Right ventricle myocardium superior (tissue), 1 donor: ENCODE results near the gene BDKRB2. TPM values are rescaled to one million over a fixed set of nuclear protein-coding genes. Genes with fewer than 3 reads are reported as not detected.

Experiments used
- ATAC-seq: fragments of 200-7000 bp; cut with Tn5 transposase; one replicate; pipeline ENCODE4 v1.9.1; 2020; ENCODE audit warnings: mild to moderate bottlenecking; ENCODE audit not compliant: poor library complexity
- DNase-seq: peaks from one replicate; pipeline ENCODE4 v3.0.0-alpha.2; 2020
- intact Hi-C: fragments of 100-400 bp; cut with DNase I; formaldehyde crosslinking; loops from one replicate; pipeline ENCODE4 v1.11.2; 2022
- total RNA-seq: library from RNA; stranded (reverse); fragmentation: NEBNext Ultra II Directional; extraction: Animal tissue kit (Norgen Biotek cat#: 25700); gene quantifications from one replicate; pipeline ENCODE4 v1.2.1, GENCODE V29; 2021
- donor health status: DM: no; HTN: yes; CAD: no; lungs with severe emphysema.

The BDKRB2 gene
- total RNA-seq, 1 donor from 2014 or later: 1.2 TPM

DNA sequence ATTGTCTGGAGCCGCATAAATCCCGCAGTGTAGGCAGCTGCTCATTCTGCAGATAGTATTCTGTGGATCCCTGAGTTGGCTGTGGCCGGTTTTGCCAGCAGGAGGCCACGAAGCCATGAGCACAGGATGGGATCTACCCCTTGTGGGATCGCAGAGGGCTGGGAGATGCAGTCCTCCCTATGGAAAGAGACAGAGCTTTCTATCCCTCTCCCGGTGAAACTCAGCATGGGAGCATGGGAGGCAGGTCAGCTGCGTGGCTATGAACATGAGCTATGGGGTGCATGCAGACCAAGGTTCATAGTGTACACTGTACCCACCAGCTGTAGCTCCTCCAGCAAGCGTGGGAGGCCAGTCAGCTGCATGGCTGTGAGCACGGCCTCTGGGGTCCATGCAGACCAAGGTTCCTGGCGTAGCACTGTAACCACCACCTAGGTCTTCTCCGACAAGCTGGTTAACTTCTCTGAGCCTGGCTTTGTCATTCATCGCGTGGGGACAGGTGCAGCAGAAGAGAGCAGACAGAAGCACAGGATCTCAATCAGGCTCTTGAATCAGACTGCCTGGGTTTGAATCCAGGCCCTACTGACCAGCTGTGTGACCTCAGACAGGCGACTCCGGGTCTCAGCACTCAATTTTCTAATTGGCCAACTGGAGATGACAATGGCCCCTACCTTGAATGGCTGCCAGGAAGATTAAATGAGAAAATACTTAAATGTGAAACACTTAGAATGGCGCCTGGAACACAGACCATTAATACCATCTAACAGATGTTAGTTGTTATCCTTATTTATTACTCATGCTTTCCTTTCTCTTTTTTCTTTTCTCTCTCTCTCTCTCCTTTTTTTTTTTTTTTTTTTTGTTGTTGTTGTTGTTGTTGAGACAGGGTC, 57.4 kb downstream of the BDKRB2 start:
- ATAC-seq (no peak), DNase-seq (no peak)
- intact Hi-C loops: no loop called here

DNA sequence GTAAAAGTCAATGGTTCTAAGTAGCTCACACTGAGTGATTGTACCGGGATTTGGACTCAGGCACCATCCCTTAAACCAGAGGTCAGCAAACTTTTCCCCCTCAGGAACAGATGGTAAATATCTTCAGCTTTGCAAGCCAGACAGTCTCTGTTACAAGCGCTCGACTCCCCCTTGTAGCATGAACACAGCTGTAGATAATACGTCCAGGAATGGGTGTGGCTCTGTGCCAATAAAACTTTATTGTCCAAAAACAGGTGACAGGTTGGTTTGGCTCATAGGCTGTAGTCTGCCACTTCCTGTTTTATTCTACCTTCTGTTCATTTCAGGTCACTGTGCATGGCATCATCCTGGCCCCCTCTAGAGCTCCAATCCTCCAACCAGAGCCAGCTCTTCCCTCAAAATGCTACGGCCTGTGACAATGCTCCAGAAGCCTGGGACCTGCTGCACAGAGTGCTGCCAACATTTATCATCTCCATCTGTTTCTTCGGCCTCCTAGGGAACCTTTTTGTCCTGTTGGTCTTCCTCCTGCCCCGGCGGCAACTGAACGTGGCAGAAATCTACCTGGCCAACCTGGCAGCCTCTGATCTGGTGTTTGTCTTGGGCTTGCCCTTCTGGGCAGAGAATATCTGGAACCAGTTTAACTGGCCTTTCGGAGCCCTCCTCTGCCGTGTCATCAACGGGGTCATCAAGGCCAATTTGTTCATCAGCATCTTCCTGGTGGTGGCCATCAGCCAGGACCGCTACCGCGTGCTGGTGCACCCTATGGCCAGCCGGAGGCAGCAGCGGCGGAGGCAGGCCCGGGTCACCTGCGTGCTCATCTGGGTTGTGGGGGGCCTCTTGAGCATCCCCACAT, 58.9 kb downstream of the BDKRB2 start:
- intact Hi-C loops: no loop called here
- ATAC-seq (no peak), DNase-seq (no peak)

DNA sequence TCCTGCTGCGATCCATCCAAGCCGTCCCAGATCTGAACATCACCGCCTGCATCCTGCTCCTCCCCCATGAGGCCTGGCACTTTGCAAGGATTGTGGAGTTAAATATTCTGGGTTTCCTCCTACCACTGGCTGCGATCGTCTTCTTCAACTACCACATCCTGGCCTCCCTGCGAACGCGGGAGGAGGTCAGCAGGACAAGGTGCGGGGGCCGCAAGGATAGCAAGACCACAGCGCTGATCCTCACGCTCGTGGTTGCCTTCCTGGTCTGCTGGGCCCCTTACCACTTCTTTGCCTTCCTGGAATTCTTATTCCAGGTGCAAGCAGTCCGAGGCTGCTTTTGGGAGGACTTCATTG, 59.5 kb downstream of the BDKRB2 start:
- no peak for DNase-seq
- intact Hi-C loops: no loop called here
- no peak for ATAC-seq

DNA sequence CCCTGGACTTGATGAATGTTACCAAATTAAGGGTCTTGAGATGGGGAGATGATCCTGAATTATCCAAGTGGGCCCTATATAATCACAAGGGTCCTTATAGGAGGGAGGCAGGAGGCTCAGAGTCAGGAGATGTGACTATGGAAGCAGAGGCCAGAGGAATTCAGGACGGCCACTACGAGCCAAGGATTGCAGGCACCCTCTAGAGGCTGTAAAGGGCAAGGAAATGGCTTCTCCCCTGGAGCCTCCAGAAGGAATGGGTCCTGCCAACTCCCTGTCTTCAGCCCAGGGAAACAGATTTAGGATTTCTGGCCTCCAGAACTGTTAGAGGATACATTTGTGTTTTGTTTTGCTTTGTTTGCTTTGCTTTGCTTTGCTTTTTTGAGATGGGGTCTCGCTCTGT, 60.2 kb downstream of the BDKRB2 start:
- intact Hi-C loops: no loop called here
- ATAC-seq: no peak

DNA sequence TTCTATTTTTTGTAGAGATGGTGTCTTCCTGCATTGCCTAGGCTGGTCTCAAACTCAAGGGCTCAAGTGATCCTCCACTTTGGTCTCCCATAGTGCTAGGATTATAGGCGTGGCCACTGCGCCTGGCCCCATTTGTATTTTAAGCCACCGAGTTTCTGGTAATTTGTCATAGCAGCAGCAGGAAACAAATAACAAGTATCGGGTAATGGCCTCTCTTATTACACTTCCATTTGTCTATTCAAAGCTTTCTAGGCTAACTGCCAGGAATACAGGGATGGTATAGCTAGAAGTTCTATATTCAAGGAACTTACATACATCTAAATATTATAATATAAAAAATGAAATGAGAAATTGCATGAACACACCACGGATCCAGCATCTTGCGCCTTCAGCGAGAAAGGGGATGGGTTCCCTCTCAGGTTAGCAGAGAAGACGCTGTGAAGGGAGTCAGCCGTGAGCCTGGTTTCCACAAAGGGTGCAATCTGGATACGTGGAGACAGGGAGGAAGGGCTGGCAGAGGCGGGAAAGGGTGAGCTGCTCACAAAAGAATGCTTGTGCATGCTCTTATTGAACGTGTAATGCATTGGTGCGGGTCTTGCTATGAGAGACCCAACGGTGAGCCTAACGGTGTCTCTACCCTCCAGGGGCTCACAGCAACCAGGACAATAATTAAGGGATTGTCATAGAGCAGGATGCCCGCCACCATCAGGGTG, 60.9 kb downstream of the BDKRB2 start:
- DNase-seq: no peak
- intact Hi-C loops: no loop called here

More for the DNA sequence above, 60.2 kb downstream of the BDKRB2 start:
- no peak for DNase-seq

DNA sequence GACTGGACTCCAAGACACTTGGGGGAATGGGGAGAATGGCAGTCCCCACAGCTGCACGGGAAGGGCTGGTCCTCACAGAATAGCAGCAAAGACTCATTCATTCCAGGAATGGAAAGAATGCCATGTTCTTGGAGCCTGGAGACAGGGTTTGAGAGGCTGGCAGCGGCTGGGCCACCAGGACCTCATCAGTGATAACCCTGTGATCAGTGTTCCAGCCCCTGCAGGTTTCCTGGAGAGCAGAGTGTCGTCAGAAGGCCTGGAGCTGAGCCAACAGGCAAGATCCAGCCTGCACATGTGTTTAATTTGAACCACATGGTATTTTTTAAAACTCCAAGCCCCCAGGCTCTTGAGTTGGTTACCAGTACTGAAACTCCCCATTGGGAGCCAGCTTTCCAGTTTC, 62.7 kb downstream of the BDKRB2 start:
- intact Hi-C loops: no loop called here
- ATAC-seq (no peak), DNase-seq (no peak)

More for the DNA sequence above, 60.9 kb downstream of the BDKRB2 start:
- no peak for ATAC-seq

DNA sequence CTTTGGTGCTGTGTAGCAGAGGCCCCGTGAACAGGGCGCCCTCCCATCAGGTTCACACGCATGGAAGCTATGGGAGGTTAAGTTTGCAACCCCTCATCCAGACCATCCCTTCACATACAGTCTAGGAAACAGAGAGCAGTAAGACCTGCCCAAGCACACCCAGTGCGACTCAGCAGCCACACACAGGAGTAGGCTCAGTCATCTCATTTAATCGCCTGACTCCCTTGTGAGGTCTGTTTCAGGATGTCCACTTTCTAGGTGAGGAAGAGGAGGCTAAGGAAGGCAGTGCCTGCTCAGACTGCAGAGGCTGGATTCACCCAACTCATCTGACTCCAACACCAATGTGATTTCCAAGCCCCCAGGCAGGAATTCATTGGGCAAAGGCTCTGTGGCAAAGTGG, 63.3 kb downstream of the BDKRB2 start:
- intact Hi-C loops: no loop called here
- ATAC-seq: no peak

DNA sequence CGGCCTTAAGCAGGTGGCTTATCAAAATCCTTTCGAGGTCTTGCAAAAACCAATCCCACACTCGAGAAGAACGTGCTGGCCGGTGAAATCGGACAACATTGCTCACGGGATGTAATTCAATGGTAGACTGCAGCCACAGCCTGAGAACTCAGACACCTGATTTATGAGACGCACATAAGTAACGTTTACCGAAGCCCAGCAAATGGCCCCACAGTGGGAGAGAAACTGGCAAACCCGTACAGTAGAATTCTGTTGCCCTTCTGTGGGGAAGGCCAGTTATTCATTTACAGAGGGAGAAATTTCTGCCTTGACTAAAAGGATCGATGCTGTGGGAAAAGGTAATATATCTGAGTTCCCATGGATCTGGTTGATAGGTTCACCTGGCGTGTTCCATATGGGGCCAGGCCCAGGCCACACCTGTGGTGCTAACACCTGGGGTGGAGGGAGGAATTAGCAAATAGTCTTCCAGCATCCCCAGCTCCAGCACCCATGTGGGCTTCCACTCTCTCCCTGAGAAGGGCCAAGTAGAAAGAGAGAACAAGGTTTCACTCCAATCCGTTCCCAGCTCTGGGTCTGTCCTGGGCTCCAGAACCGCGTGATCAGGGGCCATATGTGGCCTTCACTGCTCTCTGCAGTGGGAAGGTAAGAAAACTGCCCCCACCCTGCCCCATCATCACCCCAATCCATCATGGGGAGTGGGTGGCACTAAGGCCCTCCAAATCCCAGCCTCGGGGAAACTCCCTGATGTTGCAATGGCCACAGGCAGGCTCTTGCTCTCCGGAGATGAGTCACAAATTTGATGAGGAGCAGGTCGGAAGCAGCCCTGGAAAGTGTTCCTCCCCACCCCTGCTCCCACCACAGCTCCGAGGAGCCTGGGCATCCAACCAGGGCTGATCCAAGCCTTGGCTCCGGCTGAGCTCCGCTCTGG, 64.1 kb downstream of the BDKRB2 start:
- DNase-seq (peak; percentile 50), ATAC-seq (peak; percentile 64)
- intact Hi-C loops: no loop called here

More for the DNA sequence above, 63.3 kb downstream of the BDKRB2 start:
- DNase-seq: no peak

DNA sequence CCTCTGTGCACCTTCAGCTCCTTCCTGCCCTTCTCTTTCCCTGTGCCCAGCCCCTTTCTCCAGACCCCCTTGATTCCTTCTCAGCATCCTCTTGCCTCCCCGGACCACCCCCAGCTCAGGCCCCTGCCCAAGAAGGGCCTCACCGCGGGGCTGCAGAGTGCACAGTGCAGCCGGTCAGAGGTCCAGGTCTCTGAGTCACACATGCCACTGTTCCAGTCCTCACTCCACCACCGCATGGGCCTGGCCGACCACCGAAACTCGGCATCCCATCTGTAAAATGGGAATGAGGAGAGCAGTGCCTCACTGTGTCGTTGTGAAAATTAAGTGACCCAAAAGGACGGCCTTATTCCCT, 64.7 kb downstream of the BDKRB2 start:
- DNase-seq (no peak), ATAC-seq (peak; percentile 16)
- intact Hi-C loops: no loop called here

DNA sequence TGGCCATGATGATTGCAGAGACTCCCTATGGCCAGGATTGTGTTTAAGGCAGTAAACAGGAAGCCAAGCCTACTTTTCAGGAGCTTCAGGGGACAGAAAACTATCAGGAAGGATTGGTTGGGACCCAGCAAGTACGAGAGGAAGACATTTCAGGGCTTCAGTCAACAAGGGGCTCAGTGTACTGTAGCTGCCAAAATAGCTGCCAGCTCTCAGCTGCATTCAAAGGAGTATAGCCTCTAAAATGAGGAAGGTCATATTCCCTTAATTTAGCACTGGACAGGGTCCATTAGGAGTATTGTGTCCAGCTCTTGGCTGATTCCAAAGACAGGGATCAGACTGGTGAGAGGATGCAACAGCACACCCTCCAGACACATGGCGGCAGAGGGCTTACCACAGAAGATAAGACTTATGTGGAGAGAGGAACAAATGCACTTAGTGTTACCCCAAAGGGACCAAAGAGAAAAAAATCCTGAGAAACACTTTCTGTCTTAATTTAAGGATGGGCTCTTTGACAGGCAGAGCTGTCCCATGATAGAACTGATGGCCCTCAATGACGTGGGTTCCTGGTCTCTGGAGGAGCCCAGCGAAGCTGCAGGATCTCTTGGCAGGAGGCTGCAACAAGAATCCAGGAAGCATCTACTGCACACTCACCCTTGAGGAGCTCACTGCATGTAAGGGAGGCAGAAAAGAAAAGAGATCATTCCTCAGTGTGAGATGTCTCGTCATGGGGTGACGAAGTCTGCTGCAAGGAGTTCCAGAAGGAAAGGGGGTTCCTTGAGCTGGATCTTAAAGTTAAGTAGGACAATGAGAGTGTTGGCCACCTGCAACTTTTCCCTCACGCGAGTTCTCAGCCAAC, 66.2 kb downstream of the BDKRB2 start:
- ATAC-seq (no peak), DNase-seq (no peak)
- intact Hi-C loops: loop anchor here (10.0 kb wide), 2 partner anchors 266 to 706 kb away; no protein-coding TSS in a partner anchor

DNA sequence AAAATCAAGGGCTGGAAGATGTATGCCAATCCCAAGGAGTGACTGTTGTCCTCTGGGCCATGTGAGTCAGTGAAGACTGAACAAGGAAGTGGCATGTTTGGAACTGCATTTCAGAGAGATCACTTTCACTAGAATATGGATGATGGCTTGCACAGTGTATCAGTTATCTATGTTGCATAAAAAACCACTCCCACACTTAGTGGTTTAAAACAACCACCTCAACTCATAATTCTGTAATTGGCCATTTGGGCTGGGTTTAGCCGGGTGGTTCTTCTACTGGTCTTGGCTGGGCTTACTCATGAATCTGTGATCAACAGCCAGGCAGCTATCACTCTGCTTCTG, 66.8 kb downstream of the BDKRB2 start:
- ATAC-seq (no peak), DNase-seq (no peak)
- intact Hi-C loops: loop anchor here (10.0 kb wide), 2 partner anchors 267 to 707 kb away; no protein-coding TSS in a partner anchor

DNA sequence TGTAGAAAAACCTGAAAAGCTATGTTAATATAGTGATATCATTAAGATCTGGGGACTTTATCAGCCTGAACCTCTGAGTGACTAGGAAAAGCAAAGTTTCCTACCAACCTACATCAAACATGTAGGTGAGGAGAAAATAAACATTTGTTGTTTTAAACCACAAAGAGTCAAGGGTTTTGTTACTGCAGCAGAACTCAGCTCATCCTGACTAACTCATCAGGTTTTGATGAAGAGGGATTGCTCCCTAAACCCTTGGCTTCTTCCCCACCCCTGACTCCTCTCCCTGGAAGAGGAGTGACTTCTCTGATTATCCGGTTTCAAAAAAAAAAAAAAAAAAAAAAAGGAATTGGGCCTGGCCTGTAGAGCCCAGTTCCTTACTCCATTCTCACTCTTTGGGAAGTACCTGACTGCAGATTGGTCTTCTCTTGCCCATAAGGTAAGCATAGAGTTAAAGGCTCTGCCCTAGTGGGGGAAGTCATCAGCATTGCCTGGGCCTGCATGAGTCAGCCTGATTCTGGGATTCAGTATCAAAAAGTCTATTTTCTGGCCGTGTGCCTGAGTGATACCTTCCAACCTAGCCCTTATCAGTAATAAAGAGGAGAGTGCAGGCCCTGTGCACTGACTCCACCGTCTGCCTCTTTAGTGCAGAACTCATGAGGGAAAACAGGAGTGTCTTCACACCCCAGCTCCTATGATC, 68.3 kb downstream of the BDKRB2 start:
- ATAC-seq: no peak
- intact Hi-C loops: loop anchor here (10.0 kb wide), 2 partner anchors 268 to 708 kb away; no protein-coding TSS in a partner anchor
- no peak for DNase-seq

DNA sequence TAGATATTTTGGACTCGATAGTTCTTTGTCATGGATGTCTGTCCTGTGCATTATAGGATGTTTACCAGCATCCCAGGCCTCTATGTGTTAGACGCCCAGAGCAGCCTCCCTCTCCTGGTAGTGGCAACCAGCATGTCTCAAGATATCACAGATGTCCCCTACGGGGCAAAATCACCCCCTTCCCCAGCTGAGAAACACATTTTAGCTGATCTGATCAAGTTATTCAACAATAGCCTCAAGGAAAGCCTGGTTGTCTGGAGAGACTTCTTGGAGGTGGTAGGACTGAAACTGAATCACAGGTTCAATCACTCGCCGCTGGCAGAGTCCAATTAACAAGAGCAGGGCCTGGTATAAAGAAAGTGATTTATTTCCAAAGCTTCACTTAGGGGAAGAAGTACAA, 69.0 kb downstream of the BDKRB2 start:
- DNase-seq (no peak), ATAC-seq (no peak)
- intact Hi-C loops: loop anchor here (10.0 kb wide), 2 partner anchors 269 to 709 kb away; no protein-coding TSS in a partner anchor

DNA sequence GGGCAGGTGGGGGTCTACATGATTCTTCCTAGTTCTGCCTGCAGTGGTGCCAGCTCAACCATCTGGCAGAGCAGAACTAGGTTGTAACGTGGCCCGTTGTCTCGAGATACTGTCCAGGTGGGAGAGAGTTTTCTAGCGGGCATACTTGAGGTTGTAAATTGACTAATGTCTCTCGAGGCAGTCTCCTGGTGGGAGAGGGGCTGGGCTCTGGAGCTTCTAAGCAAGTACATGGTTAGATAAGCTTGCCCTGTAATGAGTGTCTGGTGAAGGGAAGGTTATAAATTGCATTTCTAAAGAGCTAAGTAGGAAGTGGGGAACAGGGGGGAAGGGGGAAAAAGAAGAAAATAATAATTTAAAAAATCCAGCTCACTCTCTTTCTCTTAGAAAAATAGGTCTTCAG, 69.5 kb downstream of the BDKRB2 start:
- DNase-seq (no peak), ATAC-seq (no peak)
- intact Hi-C loops: loop anchor here (10.0 kb wide), 2 partner anchors 269 to 709 kb away; no protein-coding TSS in a partner anchor

DNA sequence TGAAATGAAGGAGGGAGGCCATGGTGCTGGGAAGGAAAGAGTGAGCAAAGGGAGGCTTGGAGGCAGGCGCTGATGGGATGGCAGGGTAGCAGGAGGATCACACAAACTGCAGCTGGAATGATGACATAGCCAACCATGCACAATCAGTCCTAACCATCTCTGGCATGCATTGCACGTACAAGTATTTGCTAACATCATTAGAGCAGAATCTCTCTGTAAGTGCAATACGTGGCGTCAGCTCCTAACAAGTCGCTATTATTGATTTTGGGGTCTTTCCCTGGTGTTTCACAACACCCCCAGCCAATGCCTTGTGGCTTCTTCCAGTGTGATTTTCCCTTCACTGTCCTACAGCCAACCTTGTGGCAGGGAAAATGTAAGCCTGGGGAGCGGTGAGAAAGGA, 69.9 kb downstream of the BDKRB2 start:
- ATAC-seq (no peak), DNase-seq (no peak)
- intact Hi-C loops: loop anchor here (10.0 kb wide), 2 partner anchors 270 to 710 kb away; no protein-coding TSS in a partner anchor
